Fibroblast of lung (primary cell): ENCODE results near the gene GLIPR2.

Source experiments
- CTCF ChIP-seq, 2 donors: IDR thresholded peaks in 1 of 2; conservative IDR thresholded peaks in 1 of 2; 1 replicate in 1 of 2; 2 replicates in 1 of 2; pipeline ENCODE4 v1.5.1; 2011 to 2012; ENCODE audit warnings: low read length in 2 of 2, control low read depth in 1 of 2, inconsistent platforms in 1 of 2, low read depth in 1 of 2, mild to moderate bottlenecking in 1 of 2
- EZH2 ChIP-seq: IDR thresholded peaks from 2 replicates; pipeline ENCODE4 v1.5.1; 2012; ENCODE audit warnings: low read length, control low read depth, mild to moderate bottlenecking; ENCODE audit errors: missing control alignments

- no peak for TF ChIP-seq CTCF (conservative IDR thresholded peaks at IDR 0.05 in 1 of 2, IDR thresholded peaks at IDR 0.05 in 1 of 2; ENCODE audit: low read depth in 1 of 2, low read length in 2 of 2)
- TF ChIP-seq EZH2 = no peak
Measured at GRCh38 chr9:36207016-36207415, 70.5 kb downstream of the GLIPR2 start.
